Kidney (tissue), 14 donors: Measurements from ENCODE around the gene PRPF31. TPM values are rescaled to one million over a fixed set of nuclear protein-coding genes. Genes with fewer than 3 reads are reported as not detected.

Source experiments
- DNase-seq, 5 donors: peaks; one replicate each; pipeline ENCODE4 v3.0.0-alpha.2; 2013 to 2020
- FAIRE-seq: peaks from 2 replicates; lab custom pipeline; 2012; peaks lifted over from hg19 to GRCh38; lab: Jason Lieb, UNC
- H3K27ac ChIP-seq, 2 donors: one replicate each; pipeline ENCODE4 v1.7.0; 2013; ENCODE audit warnings: low read depth in 2 of 2, low read length in 2 of 2, inconsistent platforms in 1 of 2
- H3K27me3 ChIP-seq: one replicate; pipeline ENCODE4 v1.7.1; 2013; ENCODE audit warnings: low read length, inconsistent platforms; ENCODE audit not compliant: control insufficient read depth, insufficient read depth
- H3K36me3 ChIP-seq, 3 donors: one replicate each; pipeline versions ENCODE4 v1.7.0 to v1.7.1; 2013; ENCODE audit warnings: low read length in 3 of 3, control low read depth in 1 of 3, inconsistent platforms in 1 of 3; ENCODE audit not compliant: insufficient read depth in 3 of 3, control insufficient read depth in 2 of 3
- H3K4me1 ChIP-seq, 3 donors: one replicate each; pipeline versions ENCODE4 v1.7.0 to v1.7.1; 2013; ENCODE audit warnings: low read length in 3 of 3, inconsistent platforms in 1 of 3, low read depth in 1 of 3; ENCODE audit not compliant: control insufficient read depth in 2 of 3, insufficient read depth in 2 of 3
- H3K4me3 ChIP-seq, 3 donors: one replicate each; pipeline versions ENCODE4 v1.7.0 to v1.8.1; 2013; ENCODE audit warnings: low read length in 3 of 3, control low read depth in 1 of 3, inconsistent platforms in 1 of 3
- H3K9ac ChIP-seq, 3 donors: one replicate each; pipeline versions ENCODE4 v1.7.0 to v1.7.1; 2013; ENCODE audit warnings: low read length in 3 of 3, control low read depth in 1 of 3, inconsistent platforms in 1 of 3
- H3K9me3 ChIP-seq, 3 donors: one replicate each; pipeline versions ENCODE4 v1.7.0 to v1.7.1; 2013; ENCODE audit warnings: low read length in 3 of 3, control low read depth in 1 of 3, inconsistent platforms in 1 of 3; ENCODE audit not compliant: control insufficient read depth in 2 of 3, insufficient read depth in 1 of 3
- intact Hi-C: fragments of 100-400 bp; cut with DNase I; formaldehyde crosslinking; loops from one replicate; pipeline ENCODE4 v1.11.1; 2022
- polyA plus RNA-seq: library from polyadenylated mRNA; stranded (reverse); fragments of 350-450 nt; fragmentation: Illumina TruSeq; extraction: RNeasy Lipid Tissue Mini Kit (QIAGEN cat#74804); gene quantifications from one replicate; pipeline ENCODE4 v1.2.3, GENCODE V29; 2014; ENCODE audit warnings: low read depth, low replicate concordance; ENCODE audit not compliant: insufficient read depth
- total RNA-seq: library from RNA; stranded (reverse); fragmentation: NEBNext Ultra II Directional; extraction: Animal tissue kit (Norgen Biotek cat#: 25700); gene quantifications from one replicate; pipeline ENCODE4 v1.2.1, GENCODE V29; 2021
- TF ChIP-seq, protein P1 (sequence below): IDR thresholded peaks from 3 replicates; pipeline ENCODE4 v1.5.1; 2012; ENCODE audit warnings: mild to moderate bottlenecking, moderate library complexity, borderline replicate concordance; ENCODE audit not compliant: insufficient read depth; ENCODE audit errors: extremely low read depth
- donor health status: control.
- donor health status: control.
- donor health status: control.
- donor health status: control.
- donor health status: control.
- donor health status: DM: yes; HTN: yes; CAD: no.
- donor health status: Normal renal cell carcinoma (clear cell type).

PRPF31 gene
- total and polyA plus RNA-seq, 2 donors from 2014 or later = 55.9 to 57.2 TPM

DNA sequence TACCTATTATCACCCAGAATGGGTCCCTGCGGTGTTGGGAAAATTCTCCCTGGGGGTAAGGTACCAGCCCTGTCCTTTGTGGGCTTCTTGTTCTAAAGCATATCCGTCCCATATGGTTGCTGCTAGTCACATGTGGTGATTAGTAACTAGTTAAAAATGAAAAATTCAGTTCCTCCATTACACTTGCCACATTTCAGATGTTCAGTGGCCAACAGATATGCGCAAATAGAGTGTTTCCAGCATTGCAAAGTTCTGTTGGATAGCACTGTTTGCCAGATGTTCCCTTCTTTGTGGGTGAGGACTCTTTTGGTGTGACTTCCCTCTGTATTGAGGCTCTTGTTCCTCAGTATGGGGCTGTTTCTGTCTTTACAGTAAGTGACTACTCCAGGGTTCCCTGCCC is 25.8 kb downstream of the PRPF31 start:
- Histone ChIP-seq H3K27me3 (no peaks in the 10 kb centered on the region), H3K9me3 (no peaks in the 10 kb centered on the region), H3K27ac (no peak overlapping the region), H3K36me3 (peaks cover 13 to 46% (median 34%) of the 10 kb centered on the region in 3 donors), H3K9ac (no peak overlapping the region), H3K4me1 (peaks cover 0 to 25% (median 0%) of the 10 kb centered on the region in 3 donors), H3K4me3 (no peak overlapping the region)
- FAIRE-seq = no peak
- TF ChIP-seq, protein P1, sequence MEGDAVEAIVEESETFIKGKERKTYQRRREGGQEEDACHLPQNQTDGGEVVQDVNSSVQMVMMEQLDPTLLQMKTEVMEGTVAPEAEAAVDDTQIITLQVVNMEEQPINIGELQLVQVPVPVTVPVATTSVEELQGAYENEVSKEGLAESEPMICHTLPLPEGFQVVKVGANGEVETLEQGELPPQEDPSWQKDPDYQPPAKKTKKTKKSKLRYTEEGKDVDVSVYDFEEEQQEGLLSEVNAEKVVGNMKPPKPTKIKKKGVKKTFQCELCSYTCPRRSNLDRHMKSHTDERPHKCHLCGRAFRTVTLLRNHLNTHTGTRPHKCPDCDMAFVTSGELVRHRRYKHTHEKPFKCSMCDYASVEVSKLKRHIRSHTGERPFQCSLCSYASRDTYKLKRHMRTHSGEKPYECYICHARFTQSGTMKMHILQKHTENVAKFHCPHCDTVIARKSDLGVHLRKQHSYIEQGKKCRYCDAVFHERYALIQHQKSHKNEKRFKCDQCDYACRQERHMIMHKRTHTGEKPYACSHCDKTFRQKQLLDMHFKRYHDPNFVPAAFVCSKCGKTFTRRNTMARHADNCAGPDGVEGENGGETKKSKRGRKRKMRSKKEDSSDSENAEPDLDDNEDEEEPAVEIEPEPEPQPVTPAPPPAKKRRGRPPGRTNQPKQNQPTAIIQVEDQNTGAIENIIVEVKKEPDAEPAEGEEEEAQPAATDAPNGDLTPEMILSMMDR = no peak
- intact Hi-C loops = no loop called here
- no peak for DNase-seq

DNA sequence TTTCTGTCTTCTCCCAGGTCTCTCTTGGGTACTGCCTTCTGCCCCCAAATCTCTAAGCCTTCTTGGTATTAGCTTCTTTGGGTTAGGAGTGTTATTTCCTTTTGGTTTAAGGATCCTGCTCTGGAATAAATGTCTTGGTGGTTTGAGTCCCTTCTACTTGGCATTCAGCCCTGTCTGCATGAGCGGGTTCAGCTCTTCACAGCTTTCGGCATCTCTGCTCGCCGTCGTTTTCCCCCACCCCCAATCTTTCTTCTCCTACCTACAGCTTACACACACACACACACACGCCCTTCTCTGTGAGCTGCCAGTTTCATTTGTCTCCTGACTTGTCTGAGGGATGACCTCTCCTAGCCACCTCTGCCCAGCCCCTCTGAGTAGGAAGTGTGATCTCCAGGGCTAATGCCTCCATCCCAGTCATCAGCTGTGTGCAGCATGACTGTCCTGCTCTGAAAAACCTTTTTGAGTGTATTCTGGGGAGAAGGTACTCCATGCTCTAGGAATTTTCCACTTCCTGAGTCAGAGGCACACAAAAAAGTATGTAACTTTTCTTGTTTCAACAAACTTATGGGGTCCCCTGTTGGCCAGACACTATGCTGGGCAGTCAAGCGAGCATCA is 26.7 kb downstream of the PRPF31 start:
- TF ChIP-seq, protein P1 = no peak
- no peak for DNase-seq
- H3K36me3 ChIP-seq = peaks cover 13 to 55% (median 38%) of the 10 kb centered on the region in 3 donors
- H3K9ac ChIP-seq = no peak overlapping the region
- H3K27me3 ChIP-seq = no peaks in the 10 kb centered on the region
- H3K4me3 ChIP-seq = no peak overlapping the region
- H3K4me1 ChIP-seq = peaks cover 0 to 22% (median 0%) of the 10 kb centered on the region in 3 donors
- H3K27ac ChIP-seq = no peak overlapping the region
- no peaks in the 10 kb centered on the region for H3K9me3 ChIP-seq
- no peak for FAIRE-seq
- intact Hi-C loops = no loop called here

DNA sequence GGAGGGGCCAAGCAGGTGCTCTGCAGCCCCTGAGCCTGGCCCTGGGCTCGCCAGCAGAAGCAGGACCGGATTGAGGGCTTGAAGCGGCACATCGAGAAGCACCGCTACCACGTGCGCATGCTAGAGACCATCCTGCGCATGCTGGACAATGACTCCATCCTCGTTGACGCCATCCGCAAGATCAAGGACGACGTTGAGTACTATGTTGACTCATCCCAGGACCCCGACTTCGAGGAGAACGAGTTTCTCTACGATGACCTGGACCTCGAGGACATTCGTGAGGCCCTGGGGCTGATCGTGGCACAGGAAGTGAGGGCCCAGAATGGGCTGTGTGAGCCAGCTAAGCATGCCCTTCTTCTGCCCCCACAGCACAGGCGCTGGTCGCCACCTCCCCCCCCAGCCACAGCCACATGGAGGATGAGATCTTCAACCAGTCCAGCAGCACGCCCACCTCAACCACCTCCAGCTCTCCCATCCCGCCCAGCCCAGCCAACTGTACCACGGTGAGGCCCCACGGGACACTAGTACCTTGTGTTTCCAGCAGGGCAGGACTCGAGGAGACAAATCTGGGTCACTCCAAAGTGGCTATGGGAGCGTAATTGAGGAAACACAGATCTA is 30.1 kb downstream of the PRPF31 start:
- no peak overlapping the region for H3K27ac ChIP-seq
- peaks cover 0 to 4% (median 0%) of the 10 kb centered on the region in 3 donors for H3K4me1 ChIP-seq
- DNase-seq (no peak), FAIRE-seq (no peak)
- H3K9ac ChIP-seq = no peak overlapping the region
- TF ChIP-seq, protein P1 = no peak
- peaks cover 15 to 58% (median 52%) of the 10 kb centered on the region in 3 donors for H3K36me3 ChIP-seq
- H3K9me3 ChIP-seq = no peaks in the 10 kb centered on the region
- H3K4me3 ChIP-seq = no peak overlapping the region
- H3K27me3 ChIP-seq = no peaks in the 10 kb centered on the region
- intact Hi-C loops = no loop called here
